Activated naive CD4-positive, alpha-beta T cell treated with anti-CD3 and anti-CD28 coated beads, Interleukin-2, amount 50 U/mL, for 24 hours (primary cell): ENCODE data around the gene ACER3.
"Not testable (repeated sequence)": the region's sequence is repeated elsewhere in the genome, so short reads cannot be mapped to it uniquely, and the experiment has no call there.

Source experiments
- H3K27ac Mint-ChIP-seq: one replicate; pipeline ENCODE4 v1.8.0; 2021; ENCODE audit warnings: mild to moderate bottlenecking, mixed read lengths
- H3K27me3 Mint-ChIP-seq: one replicate; pipeline ENCODE4 v1.8.0; 2021; ENCODE audit warnings: mixed read lengths
- H3K36me3 Mint-ChIP-seq: one replicate; pipeline ENCODE4 v1.8.0; 2021; ENCODE audit warnings: mixed read lengths
- H3K4me1 Mint-ChIP-seq: one replicate; pipeline ENCODE4 v1.8.0; 2021; ENCODE audit warnings: mixed read lengths
- H3K4me3 Mint-ChIP-seq: one replicate; pipeline ENCODE4 v1.8.0; 2021; ENCODE audit warnings: mild to moderate bottlenecking, mixed read lengths
- H3K9me3 Mint-ChIP-seq: one replicate; pipeline ENCODE4 v1.8.0; 2021; ENCODE audit warnings: mixed read lengths

ACER3 gene

DNA sequence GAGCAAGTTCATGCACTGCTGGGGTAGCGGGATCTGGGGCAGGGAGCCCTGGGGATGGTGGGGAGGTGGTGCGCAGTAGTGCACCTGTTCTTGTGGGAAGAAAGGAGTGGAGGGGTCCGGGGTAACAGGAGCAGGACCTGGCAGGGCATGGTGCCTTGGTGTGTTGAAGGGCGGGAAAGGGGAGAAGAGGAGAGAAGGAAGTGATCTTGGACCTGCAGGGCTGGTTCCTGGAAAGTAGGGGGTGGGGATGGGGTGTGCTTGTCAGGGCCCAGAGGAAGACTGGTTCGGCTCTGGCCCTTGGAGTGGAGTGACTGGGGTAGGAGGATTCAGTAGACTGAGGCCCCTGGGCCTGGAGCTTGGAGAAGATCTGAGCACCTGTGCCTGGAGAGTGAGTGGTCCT, 195.2 kb downstream of the ACER3 start:
- no peak overlapping the region for H3K4me3 Mint-ChIP-seq
- no peaks in the 10 kb centered on the region for H3K9me3 Mint-ChIP-seq
- H3K27me3 Mint-ChIP-seq: no peaks in the 10 kb centered on the region
- H3K27ac Mint-ChIP-seq: no peak overlapping the region
- no peaks in the 10 kb centered on the region for H3K36me3 Mint-ChIP-seq
- no peaks in the 10 kb centered on the region for H3K4me1 Mint-ChIP-seq

DNA sequence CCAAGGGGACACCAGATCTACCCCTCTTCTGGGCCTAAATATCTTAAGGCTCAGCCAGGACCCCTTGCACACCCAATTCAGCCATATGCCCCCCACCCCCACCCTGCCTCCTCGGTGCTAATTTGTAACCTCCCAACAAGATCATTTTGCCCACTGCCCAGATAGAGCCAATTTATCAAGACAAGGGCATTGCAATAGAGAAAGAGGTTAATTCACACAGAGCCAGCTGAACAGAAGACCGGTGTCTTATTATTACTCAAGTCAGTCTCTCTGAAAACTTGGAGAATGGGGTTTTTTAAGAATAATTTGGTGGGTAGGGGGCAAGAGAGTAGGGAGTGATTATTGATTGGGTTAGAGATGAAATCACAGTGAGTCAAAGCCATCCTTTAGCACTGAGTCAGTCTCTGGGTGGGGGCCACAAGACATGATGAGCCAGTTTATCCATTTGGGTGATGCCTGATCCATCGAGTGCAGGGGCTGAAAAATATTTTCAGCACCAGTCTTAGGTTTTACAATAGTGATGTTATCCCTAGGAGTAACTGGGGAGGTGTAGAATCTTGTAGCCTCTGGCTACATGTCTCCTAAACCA, 196.2 kb downstream of the ACER3 start:
- no peaks in the 10 kb centered on the region for H3K4me1 Mint-ChIP-seq
- no peak overlapping the region for H3K4me3 Mint-ChIP-seq
- no peaks in the 10 kb centered on the region for H3K27me3 Mint-ChIP-seq
- H3K9me3 Mint-ChIP-seq: no peaks in the 10 kb centered on the region
- no peaks in the 10 kb centered on the region for H3K36me3 Mint-ChIP-seq
- no peak overlapping the region for H3K27ac Mint-ChIP-seq

GRCh38 chr11:77057938-77058474, 197.3 kb downstream of the ACER3 start:
- H3K4me1 Mint-ChIP-seq: no peaks in the 10 kb centered on the region
- H3K4me3 Mint-ChIP-seq: no peak overlapping the region
- H3K27me3 Mint-ChIP-seq: no peaks in the 10 kb centered on the region
- no peak overlapping the region for H3K27ac Mint-ChIP-seq
- no peaks in the 10 kb centered on the region for H3K36me3 Mint-ChIP-seq
- H3K9me3 Mint-ChIP-seq: no peaks in the 10 kb centered on the region

GRCh38 chr11:77058900-77059299, 198.2 kb downstream of the ACER3 start:
- Mint-ChIP-seq H3K27me3 (no peaks in the 10 kb centered on the region), H3K27ac (no peak overlapping the region), H3K4me1 (no peaks in the 10 kb centered on the region), H3K4me3 (no peak overlapping the region), H3K36me3 (no peaks in the 10 kb centered on the region), H3K9me3 (no peaks in the 10 kb centered on the region)

- Mint-ChIP-seq H3K27me3 (no peaks in the 10 kb centered on the region), H3K36me3 (no peaks in the 10 kb centered on the region), H3K9me3 (no peaks in the 10 kb centered on the region)
These were observed 199.1 kb downstream of the ACER3 start for GRCh38 chr11:77059806-77060205.

DNA sequence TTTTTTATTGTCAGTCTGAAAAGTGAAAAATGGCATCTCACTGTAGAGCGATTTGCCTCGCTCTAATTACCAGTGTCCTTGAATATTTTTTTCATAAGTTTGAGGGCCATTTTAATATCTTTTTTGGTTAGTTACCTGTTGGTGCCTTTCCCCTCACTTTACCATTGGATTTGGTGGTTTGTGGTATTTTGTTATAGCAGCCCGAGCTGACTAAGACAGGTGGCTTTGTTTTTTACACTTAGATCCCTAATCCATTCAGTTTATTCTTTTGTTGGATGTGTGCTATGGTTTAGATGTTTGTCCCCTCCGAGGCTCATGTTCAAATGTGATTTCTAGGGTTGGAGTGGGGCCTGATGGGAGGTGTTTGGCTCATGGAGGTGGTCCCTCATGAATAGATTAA, 199.5 kb downstream of the ACER3 start:
- no peaks in the 10 kb centered on the region for H3K27me3 Mint-ChIP-seq
- H3K4me1 Mint-ChIP-seq: no peaks in the 10 kb centered on the region
- no peaks in the 10 kb centered on the region for H3K9me3 Mint-ChIP-seq
- H3K27ac Mint-ChIP-seq: no peak overlapping the region
- H3K36me3 Mint-ChIP-seq: no peaks in the 10 kb centered on the region
- H3K4me3 Mint-ChIP-seq: no peak overlapping the region

More at GRCh38 chr11:77059806-77060205, 199.1 kb downstream of the ACER3 start:
- Mint-ChIP-seq H3K4me3 (no peak overlapping the region), H3K27ac (no peak overlapping the region), H3K4me1 (no peaks in the 10 kb centered on the region)

- peak overlapping the region; percentile 24 for H3K27ac Mint-ChIP-seq
- not testable (repeated sequence) for H3K9me3 Mint-ChIP-seq, H3K36me3 Mint-ChIP-seq, H3K4me1 Mint-ChIP-seq, H3K4me3 Mint-ChIP-seq, H3K27me3 Mint-ChIP-seq
These were observed 200.5 kb downstream of the ACER3 start for GRCh38 chr11:77061258-77061657.

DNA sequence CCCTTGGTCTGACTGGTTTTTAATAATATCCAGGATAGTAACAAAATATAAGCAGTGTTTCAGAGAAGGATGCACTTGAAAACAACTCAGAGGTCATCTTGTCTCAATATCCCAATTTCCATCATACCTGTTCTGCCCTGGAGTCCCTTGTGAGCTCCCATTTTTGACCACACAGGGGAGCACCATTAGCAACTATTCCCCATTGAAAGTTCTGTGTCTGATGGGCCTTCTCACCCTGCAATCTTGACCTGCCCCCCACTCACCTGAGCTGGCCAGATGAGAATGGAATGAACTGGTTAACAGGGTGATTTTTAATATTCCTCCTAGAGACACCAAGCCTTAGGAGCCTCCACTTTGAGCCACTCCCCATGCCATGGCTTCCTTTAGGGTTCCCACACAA, 202.2 kb downstream of the ACER3 start:
- H3K27me3 Mint-ChIP-seq: no peaks in the 10 kb centered on the region
- no peak overlapping the region for H3K4me3 Mint-ChIP-seq
- H3K9me3 Mint-ChIP-seq: no peaks in the 10 kb centered on the region
- peaks cover 12% of the 10 kb centered on the region for H3K4me1 Mint-ChIP-seq
- no peak overlapping the region for H3K27ac Mint-ChIP-seq
- no peaks in the 10 kb centered on the region for H3K36me3 Mint-ChIP-seq

GRCh38 chr11:77063407-77063806, 202.7 kb downstream of the ACER3 start:
- Mint-ChIP-seq H3K9me3 (no peaks in the 10 kb centered on the region), H3K4me3 (no peak overlapping the region), H3K36me3 (no peaks in the 10 kb centered on the region), H3K27me3 (no peaks in the 10 kb centered on the region), H3K27ac (no peak overlapping the region), H3K4me1 (peaks cover 15% of the 10 kb centered on the region)

DNA sequence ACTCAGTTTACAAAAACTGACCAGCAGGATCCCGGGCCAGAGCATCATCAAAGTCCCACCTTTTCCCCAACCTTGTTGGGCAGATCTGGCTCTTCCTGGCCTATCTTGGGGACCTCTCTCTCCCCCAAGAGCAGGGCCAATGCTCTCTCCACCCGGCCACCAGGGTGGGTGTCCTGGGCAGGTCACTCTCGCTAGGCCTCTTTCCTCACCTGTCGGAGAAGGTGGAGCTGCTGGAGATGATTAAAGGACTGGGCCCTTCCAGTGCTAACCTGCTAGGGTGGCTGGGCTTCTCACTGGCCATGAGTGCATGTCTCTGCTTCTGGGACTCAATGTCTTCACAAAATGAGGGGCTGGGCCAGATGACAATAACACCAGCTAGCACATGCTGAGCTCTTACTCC, 203.1 kb downstream of the ACER3 start:
- H3K27ac Mint-ChIP-seq: no peak overlapping the region
- no peak overlapping the region for H3K4me3 Mint-ChIP-seq

DNA sequence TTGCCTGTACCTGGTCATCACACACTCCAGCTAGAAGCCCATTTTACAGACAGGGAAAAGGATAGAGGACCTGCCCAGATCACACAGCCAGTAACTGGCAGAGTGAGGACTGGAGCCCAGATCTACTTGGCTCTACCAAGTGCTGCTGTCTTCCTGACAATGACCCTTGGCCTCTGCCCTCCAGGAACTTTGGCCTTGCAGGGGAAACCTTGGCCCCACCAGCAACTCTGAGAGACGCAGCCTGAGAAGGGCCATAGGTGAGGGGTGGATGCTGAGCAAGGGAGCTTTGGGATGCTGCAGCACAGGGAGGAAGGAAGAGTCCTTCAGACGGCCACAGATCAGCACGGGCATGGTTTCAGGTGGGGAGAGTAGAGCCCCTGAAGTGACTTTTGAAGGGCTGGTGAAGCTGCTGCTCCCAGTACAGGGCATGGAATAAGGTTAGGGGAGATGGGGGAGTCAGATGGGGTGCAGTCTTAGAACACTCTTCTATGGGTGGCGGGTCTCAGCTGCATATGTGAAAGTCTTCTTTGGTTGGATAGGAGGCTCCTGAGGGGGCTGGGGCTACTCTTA, 204.0 kb downstream of the ACER3 start:
- Mint-ChIP-seq H3K27me3 (no peaks in the 10 kb centered on the region), H3K4me1 (peaks cover 17% of the 10 kb centered on the region), H3K36me3 (no peaks in the 10 kb centered on the region), H3K27ac (no peak overlapping the region), H3K9me3 (no peaks in the 10 kb centered on the region), H3K4me3 (peak overlapping the region; percentile 15)

More for the DNA sequence above, 203.1 kb downstream of the ACER3 start:
- Mint-ChIP-seq H3K27me3 (no peaks in the 10 kb centered on the region), H3K36me3 (no peaks in the 10 kb centered on the region), H3K9me3 (no peaks in the 10 kb centered on the region), H3K4me1 (peaks cover 17% of the 10 kb centered on the region)

DNA sequence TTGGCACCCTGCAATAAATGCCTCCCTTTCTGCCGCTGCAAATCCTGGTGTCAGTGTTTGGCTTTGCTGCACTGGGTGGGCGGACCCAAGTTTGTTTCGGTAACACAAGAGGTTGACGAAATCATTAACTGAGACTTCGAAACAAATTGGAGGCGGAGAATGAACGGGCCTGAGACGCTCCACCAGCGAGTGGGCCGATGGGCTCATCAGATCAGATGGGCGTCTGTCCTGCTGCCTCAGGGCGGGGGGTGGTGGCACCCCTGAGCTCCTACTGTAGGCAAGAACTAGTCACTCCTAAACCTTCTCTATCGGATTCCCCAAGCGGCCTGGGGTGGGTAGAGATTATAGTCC, 205.1 kb downstream of the ACER3 start:
- Mint-ChIP-seq H3K4me3 (peak overlapping the region; percentile 91), H3K36me3 (no peaks in the 10 kb centered on the region), H3K9me3 (no peaks in the 10 kb centered on the region), H3K4me1 (peaks cover 17% of the 10 kb centered on the region), H3K27ac (peak overlapping the region; percentile 30), H3K27me3 (no peaks in the 10 kb centered on the region)

GRCh38 chr11:77066229-77067042, 205.7 kb downstream of the ACER3 start, which contains the start of gene CAPN5:
Gene CAPN5 (plus strand): TSS chr11:77066971. CDS start chr11:77084887, 17,916 bp downstream.
- Mint-ChIP-seq H3K4me1 (peaks cover 17% of the 10 kb centered on the region), H3K27me3 (no peaks in the 10 kb centered on the region), H3K36me3 (no peaks in the 10 kb centered on the region)

GRCh38 chr11:77067861-77068443, 207.2 kb downstream of the ACER3 start:
- Mint-ChIP-seq H3K36me3 (no peaks in the 10 kb centered on the region), H3K4me3 (peak overlapping the region; percentile 43), H3K9me3 (no peaks in the 10 kb centered on the region), H3K27me3 (no peaks in the 10 kb centered on the region), H3K4me1 (peaks cover 28% of the 10 kb centered on the region), H3K27ac (no peak overlapping the region)

More at GRCh38 chr11:77066229-77067042, 205.7 kb downstream of the ACER3 start, which contains the start of gene CAPN5:
- peak within 1 kb of the TSS; percentile 30 for H3K27ac Mint-ChIP-seq
- peak within 1 kb of the TSS; percentile 91 for H3K4me3 Mint-ChIP-seq
- H3K9me3 Mint-ChIP-seq: no peaks in the 10 kb centered on the region

GRCh38 chr11:77068457-77069335, 208.0 kb downstream of the ACER3 start:
- Mint-ChIP-seq H3K9me3 (no peaks in the 10 kb centered on the region), H3K27ac (no peak overlapping the region), H3K27me3 (no peaks in the 10 kb centered on the region), H3K36me3 (no peaks in the 10 kb centered on the region), H3K4me1 (peaks cover 33% of the 10 kb centered on the region), H3K4me3 (no peak overlapping the region)
